ENCODE data around the gene C1R.

DNA sequence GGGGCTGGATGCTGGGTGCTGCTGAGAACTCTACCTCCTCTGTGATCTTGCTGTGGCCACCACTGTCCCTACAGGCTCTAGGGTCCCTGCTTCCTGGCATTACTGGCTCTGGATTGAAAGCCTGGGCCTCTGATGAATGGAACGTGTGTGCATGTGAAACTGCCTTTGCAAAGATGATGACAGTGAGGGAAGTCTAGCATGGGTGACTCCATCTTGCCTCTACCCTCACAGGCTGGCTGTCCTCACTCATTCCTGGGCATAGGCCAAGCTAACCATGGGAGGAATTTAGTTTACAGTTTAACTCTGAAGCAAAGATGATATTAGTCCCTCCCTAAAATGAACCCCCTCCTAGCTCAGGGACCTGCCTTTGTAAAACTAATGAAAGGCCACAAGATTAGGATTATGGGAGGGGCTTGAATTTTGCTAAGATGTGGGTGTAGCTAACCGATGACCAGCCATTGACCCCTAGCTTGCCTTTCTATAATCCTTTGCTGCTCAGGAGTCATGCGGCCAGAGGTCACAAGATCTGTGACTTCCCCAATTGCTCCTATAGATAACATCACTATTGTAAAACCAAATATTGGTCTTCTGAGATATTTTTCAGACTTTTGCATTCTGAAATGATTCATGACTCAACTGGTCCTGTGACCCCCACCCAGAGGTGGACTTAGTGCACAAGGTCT, 33.9 kb downstream of the C1R start:
- TF ChIP-seq, protein P1, sequence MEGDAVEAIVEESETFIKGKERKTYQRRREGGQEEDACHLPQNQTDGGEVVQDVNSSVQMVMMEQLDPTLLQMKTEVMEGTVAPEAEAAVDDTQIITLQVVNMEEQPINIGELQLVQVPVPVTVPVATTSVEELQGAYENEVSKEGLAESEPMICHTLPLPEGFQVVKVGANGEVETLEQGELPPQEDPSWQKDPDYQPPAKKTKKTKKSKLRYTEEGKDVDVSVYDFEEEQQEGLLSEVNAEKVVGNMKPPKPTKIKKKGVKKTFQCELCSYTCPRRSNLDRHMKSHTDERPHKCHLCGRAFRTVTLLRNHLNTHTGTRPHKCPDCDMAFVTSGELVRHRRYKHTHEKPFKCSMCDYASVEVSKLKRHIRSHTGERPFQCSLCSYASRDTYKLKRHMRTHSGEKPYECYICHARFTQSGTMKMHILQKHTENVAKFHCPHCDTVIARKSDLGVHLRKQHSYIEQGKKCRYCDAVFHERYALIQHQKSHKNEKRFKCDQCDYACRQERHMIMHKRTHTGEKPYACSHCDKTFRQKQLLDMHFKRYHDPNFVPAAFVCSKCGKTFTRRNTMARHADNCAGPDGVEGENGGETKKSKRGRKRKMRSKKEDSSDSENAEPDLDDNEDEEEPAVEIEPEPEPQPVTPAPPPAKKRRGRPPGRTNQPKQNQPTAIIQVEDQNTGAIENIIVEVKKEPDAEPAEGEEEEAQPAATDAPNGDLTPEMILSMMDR (conservative IDR thresholded peaks at IDR 0.05 in 1 of 2, IDR thresholded peaks at IDR 0.05 in 1 of 2; ENCODE audit: extremely low read depth in 1 of 2, insufficient read depth in 1 of 2, low read depth in 1 of 2, low read length in 2 of 2): no peak
- no peak for TF ChIP-seq EZH2 (IDR thresholded peaks at IDR 0.05; ENCODE audit: borderline replicate concordance, low read length)

Data from mammary epithelial cell (primary cell).